Measurements from ENCODE around the gene MYLK4.

MYLK4 gene

GRCh38 chr6:2766767-2767656 is 16.3 kb upstream of the MYLK4 start:
- H3K4me3 ChIP-seq (ENCODE audit: low read length, poor library complexity, severe bottlenecking): peak overlapping the region; percentile 98
- H3K27me3 ChIP-seq (ENCODE audit: insufficient read depth, low read length, poor library complexity, severe bottlenecking): no peaks in the 10 kb centered on the region
- peak overlapping the region; percentile 84 for H3K4me2 ChIP-seq (ENCODE audit: low read depth, low read length, poor library complexity, severe bottlenecking)
- no peaks in the 10 kb centered on the region for H3K9me2 ChIP-seq (replicated peaks; ENCODE audit: low read depth, low read length)
- H4K20me1 ChIP-seq (ENCODE audit: insufficient read depth, low read length, poor library complexity, severe bottlenecking): peaks cover 59% of the 10 kb centered on the region
- TF ChIP-seq, protein P1, sequence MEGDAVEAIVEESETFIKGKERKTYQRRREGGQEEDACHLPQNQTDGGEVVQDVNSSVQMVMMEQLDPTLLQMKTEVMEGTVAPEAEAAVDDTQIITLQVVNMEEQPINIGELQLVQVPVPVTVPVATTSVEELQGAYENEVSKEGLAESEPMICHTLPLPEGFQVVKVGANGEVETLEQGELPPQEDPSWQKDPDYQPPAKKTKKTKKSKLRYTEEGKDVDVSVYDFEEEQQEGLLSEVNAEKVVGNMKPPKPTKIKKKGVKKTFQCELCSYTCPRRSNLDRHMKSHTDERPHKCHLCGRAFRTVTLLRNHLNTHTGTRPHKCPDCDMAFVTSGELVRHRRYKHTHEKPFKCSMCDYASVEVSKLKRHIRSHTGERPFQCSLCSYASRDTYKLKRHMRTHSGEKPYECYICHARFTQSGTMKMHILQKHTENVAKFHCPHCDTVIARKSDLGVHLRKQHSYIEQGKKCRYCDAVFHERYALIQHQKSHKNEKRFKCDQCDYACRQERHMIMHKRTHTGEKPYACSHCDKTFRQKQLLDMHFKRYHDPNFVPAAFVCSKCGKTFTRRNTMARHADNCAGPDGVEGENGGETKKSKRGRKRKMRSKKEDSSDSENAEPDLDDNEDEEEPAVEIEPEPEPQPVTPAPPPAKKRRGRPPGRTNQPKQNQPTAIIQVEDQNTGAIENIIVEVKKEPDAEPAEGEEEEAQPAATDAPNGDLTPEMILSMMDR (conservative IDR thresholded peaks at IDR 0.05; ENCODE audit: low read length): peak; percentile 12; the same call in 1 of the 2 replicates
- no peak for TF ChIP-seq EZH2phosphoT487 (IDR thresholded peaks at IDR 0.05; ENCODE audit: borderline replicate concordance)
- peaks cover 65% of the 10 kb centered on the region for H3K79me2 ChIP-seq (ENCODE audit: insufficient read depth, low read length)
- H3K9me3 ChIP-seq (ENCODE audit: insufficient read depth, low read depth, low read length): no peaks in the 10 kb centered on the region
- H2AFZ ChIP-seq (ENCODE audit: low read length): no peak overlapping the region
- H3K36me3 ChIP-seq (ENCODE audit: insufficient read depth, low read length): peaks cover 7% of the 10 kb centered on the region; the same call in 1 of the 2 replicates
- 0 out of 2 replicates have a peak, but pooled peaks cover 3% of the 10 kb centered on the region for H3F3A ChIP-seq (ENCODE audit: low read depth)
- peak overlapping the region; percentile 81 for H3K9ac ChIP-seq (ENCODE audit: low read depth, low read length, poor library complexity, severe bottlenecking)
- H3K4me1 ChIP-seq (ENCODE audit: insufficient read depth, low read length, poor library complexity, severe bottlenecking): peaks cover 59% of the 10 kb centered on the region

GRCh38 chr6:2765896-2766766 is 15.4 kb upstream of the MYLK4 start:
- Histone ChIP-seq H3F3A (ENCODE audit: low read depth) (0 out of 2 replicates have a peak, but pooled peaks cover 3% of the 10 kb centered on the region), H3K4me3 (ENCODE audit: low read length, poor library complexity, severe bottlenecking) (peak overlapping the region; percentile 98), H4K20me1 (ENCODE audit: insufficient read depth, low read length, poor library complexity, severe bottlenecking) (peaks cover 50% of the 10 kb centered on the region), H3K27me3 (ENCODE audit: insufficient read depth, low read length, poor library complexity, severe bottlenecking) (no peaks in the 10 kb centered on the region), H3K9ac (ENCODE audit: low read depth, low read length, poor library complexity, severe bottlenecking) (peak overlapping the region; percentile 81), H3K9me2 (replicated peaks; ENCODE audit: low read depth, low read length) (no peaks in the 10 kb centered on the region), H3K4me2 (ENCODE audit: low read depth, low read length, poor library complexity, severe bottlenecking) (peak overlapping the region; percentile 84), H3K9me3 (ENCODE audit: insufficient read depth, low read depth, low read length) (no peaks in the 10 kb centered on the region), H3K79me2 (ENCODE audit: insufficient read depth, low read length) (peaks cover 56% of the 10 kb centered on the region), H3K4me1 (ENCODE audit: insufficient read depth, low read length, poor library complexity, severe bottlenecking) (peaks cover 51% of the 10 kb centered on the region), H2AFZ (ENCODE audit: low read length) (peak overlapping the region; percentile 18; the same call in 1 of the 2 replicates), H3K36me3 (ENCODE audit: insufficient read depth, low read length) (peaks cover 2% of the 10 kb centered on the region; the same call in 1 of the 2 replicates)
- no peak for TF ChIP-seq EZH2phosphoT487 (IDR thresholded peaks at IDR 0.05; ENCODE audit: borderline replicate concordance)
- TF ChIP-seq, protein P1 (conservative IDR thresholded peaks at IDR 0.05; ENCODE audit: low read length): no peak

GRCh38 chr6:2765166-2765895 is 14.6 kb upstream of the MYLK4 start, which contains the start of gene WRNIP1:
WRNIP1 (plus strand) TSS chr6:2765393; CDS start chr6:2765623, 230 bp downstream.
- Histone ChIP-seq H3K9me2 (replicated peaks; ENCODE audit: low read depth, low read length) (no peaks in the 10 kb centered on the region), H3K36me3 (ENCODE audit: insufficient read depth, low read length) (no peaks in the 10 kb centered on the region), H3F3A (ENCODE audit: low read depth) (0 out of 2 replicates have a peak, but pooled peaks cover 3% of the 10 kb centered on the region), H3K9me3 (ENCODE audit: insufficient read depth, low read depth, low read length) (no peaks in the 10 kb centered on the region), H3K27me3 (ENCODE audit: insufficient read depth, low read length, poor library complexity, severe bottlenecking) (no peaks in the 10 kb centered on the region), H2AFZ (ENCODE audit: low read length) (peak within 1 kb of the TSS; percentile 83), H3K4me3 (ENCODE audit: low read length, poor library complexity, severe bottlenecking) (peak within 1 kb of the TSS; percentile 98), H4K20me1 (ENCODE audit: insufficient read depth, low read length, poor library complexity, severe bottlenecking) (peaks cover 42% of the 10 kb centered on the region), H3K9ac (ENCODE audit: low read depth, low read length, poor library complexity, severe bottlenecking) (peak within 1 kb of the TSS; percentile 81), H3K79me2 (ENCODE audit: insufficient read depth, low read length) (peaks cover 48% of the 10 kb centered on the region), H3K4me1 (ENCODE audit: insufficient read depth, low read length, poor library complexity, severe bottlenecking) (peaks cover 49% of the 10 kb centered on the region), H3K4me2 (ENCODE audit: low read depth, low read length, poor library complexity, severe bottlenecking) (peak within 1 kb of the TSS; percentile 84)
- TF ChIP-seq, protein P1 (conservative IDR thresholded peaks at IDR 0.05; ENCODE audit: low read length): peak; percentile 59
- no peak for TF ChIP-seq EZH2phosphoT487 (IDR thresholded peaks at IDR 0.05; ENCODE audit: borderline replicate concordance)

All from Loucy (cell line).